GM18511 (cell line): ENCODE data around the gene TP53TG3B.
"Not testable (repeated sequence)": the region's sequence is repeated elsewhere in the genome, so short reads cannot be mapped to it uniquely, and the experiment has no call there.

Experiments
- ATAC-seq: cut with Tn5 transposase; IDR thresholded peaks from one replicate; pipeline ENCODE4 v1.9.1; 2021; ENCODE audit warnings: mild to moderate bottlenecking, moderate library complexity; ENCODE audit not compliant: unreplicated experiment

TP53TG3B gene

DNA sequence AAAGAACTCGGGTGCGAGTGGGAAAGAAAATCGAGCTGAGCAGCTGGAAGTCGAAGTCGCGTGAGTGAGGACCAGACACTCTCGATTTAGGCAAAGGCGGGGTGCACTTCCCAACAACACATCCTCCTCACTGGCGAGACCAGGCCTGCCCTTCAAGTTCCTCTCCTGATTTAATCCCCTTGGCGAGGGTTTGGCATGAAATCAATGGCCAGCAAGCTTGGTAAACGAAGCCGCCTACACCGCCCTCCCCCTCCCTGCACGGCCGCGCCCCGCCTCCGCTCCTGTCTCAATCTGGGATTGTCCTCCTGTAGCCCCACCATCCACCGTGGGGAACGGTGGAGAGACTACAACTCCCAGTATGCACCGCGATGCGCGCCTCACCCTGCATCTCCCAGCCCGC, at the start of gene TP53TG3B:
Gene TP53TG3B (plus strand): TSS at position 301 of the 400 bp plus-strand sequence. CDS start 68 bp downstream, at position 369.
- not testable (repeated sequence) for ATAC-seq

GRCh38 chr16:33336226-33337012, 24.2 kb upstream of the TP53TG3B start:
- not testable (repeated sequence) for ATAC-seq

DNA sequence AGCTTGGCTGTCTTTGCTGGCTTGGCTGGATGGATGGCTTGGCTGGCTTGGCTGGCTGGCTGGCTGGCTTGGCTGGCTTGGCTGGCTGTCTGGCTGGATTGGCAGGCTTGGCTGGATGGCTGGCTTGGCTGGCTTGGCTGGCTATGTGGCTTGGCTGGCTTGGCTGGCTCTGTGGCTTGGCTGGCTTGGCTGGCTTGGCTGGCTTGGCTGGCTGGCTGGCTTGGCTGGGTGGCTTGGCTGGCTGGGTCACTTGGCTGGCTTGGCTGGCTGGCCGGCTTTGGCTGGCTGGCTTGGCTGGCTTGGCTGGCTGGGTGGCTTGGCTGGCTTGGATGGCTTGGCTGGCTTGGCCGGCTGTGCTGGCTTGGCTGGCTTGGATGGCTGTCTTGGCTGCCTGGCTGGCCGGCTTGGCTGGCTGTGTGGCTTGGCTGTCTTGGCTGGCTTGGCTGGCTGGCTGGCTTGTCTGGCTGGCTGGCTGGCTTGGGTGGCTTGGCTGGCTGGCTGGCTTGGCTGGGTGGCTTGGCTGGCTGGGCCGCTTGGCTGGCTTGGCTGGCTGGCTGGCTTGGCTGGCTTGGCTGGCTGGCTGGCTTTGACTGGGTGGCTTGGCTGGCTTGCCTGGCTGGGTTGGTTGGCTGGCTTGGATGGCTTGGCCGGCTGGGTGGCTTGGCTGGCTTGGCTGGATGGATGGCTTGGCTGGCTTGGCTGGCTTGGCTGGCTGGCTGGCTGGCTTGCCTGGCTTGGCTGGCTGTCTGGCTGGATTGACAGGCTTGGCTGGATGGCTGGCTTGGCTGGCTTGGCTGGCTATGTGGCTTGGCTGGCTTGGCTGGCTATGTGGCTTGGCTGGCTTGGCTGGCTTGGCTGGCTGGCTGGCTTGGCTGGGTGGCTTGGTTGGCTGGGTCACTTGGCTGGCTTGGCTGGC, 22.8 kb upstream of the TP53TG3B start:
- not testable (repeated sequence) for ATAC-seq

DNA sequence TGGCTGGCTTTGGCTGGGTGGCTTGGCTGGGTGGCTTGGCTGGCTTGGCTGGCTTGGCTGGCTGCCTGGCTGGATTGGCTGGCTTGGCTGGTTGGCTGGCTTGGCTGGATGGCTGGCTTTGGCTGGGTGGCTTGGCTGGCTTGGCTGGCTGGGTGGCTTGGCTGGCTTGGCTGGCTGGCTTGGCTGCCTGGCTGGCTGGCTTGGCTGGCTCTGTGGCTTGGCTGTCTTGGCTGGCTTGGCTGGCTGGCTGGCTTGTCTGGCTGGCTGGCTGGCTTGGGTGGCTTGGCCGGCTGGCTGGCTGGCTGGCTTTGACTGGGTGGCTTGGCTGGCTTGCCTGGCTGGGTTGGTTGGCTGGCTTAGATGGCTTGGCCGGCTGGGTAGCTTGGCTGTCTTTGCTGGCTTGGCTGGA, 22.1 kb upstream of the TP53TG3B start:
- not testable (repeated sequence) for ATAC-seq

DNA sequence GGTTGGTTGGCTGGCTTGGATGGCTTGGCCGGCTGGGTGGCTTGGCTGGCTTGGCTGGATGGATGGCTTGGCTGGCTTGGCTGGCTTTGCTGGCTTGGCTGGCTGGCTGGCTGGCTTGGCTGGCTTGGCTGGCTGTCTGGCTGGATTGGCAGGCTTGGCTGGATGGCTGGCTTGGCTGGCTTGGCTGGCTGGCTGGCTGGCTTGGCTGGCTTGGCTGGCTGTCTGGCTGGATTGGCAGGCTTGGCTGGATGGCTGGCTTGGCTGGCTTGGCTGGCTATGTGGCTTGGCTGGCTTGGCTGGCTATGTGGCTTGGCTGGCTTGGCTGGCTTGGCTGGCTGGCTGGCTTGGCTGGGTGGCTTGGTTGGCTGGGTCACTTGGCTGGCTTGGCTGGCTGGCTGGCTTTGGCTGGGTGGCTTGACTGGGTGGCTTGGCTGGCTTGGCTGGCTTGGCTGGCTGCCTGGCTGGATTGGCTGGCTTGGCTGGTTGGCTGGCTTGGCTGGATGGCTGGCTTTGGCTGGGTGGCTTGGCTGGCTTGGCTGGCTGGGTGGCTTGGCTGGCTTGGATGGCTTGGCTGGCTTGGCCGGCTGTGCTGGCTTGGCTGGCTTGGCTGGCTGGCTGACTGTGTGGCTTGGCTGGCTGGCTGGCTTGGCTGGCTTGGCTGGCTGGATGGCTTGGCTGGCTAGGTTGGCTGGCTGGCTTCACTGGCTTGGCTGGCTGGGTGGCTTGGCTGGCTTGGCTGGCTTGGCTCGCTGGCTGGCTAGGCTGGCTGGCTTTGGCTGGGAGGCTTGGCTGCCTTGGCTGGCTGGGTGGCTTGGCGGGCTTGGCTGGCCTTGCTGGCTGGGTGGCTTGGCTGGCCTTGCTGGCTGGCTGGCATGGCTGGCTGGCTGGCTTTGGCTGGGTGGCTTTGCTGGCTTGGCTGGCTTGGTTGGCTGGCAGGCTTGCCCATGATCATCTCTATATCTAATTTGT, 21.3 kb upstream of the TP53TG3B start:
- not testable (repeated sequence) for ATAC-seq
